Prostate gland (tissue), 2 donors: ENCODE measurements around the gene PRKAG2. TPM values are rescaled to one million over a fixed set of nuclear protein-coding genes. Genes with fewer than 3 reads are reported as not detected.

Experiments used
- DNase-seq: peaks from one replicate; pipeline ENCODE4 v3.0.0-alpha.2; 2019; ENCODE audit warnings: low spot score
- H3K27ac ChIP-seq, 2 donors: fragments of 200-600 bp; sonication (generic); 2 replicates each; pipeline ENCODE4 v1.5.1; 2017 to 2019
- H3K27me3 ChIP-seq: fragments of 200-600 bp; sonication (generic); replicated peaks from 2 replicates; pipeline ENCODE4 v1.5.1; 2019; ENCODE audit not compliant: insufficient read depth
- H3K36me3 ChIP-seq, 2 donors: fragments of 200-600 bp; sonication (generic); 1 replicate in 1 of 2; 2 replicates in 1 of 2; pipeline versions ENCODE4 v1.5.1 to v1.8.1; 2017 to 2019
- H3K4me1 ChIP-seq: fragments of 200-600 bp; sonication (generic); replicated peaks from 2 replicates; pipeline ENCODE4 v1.5.1; 2019
- H3K4me3 ChIP-seq, 2 donors: fragments of 200-600 bp; sonication (generic); 2 replicates each; pipeline ENCODE4 v1.5.1; 2017 to 2019
- H3K9me3 ChIP-seq: fragments of 200-600 bp; sonication (generic); 2 replicates; pipeline ENCODE4 v1.5.1; 2017
- POLR2A ChIP-seq: fragments of 450-650 bp; IDR thresholded peaks from one replicate; pipeline ENCODE4 v1.6.1; 2016; ENCODE audit warnings: antibody characterized with exemption, mild to moderate bottlenecking
- POLR2AphosphoS5 ChIP-seq: sonication (generic); formaldehyde crosslinking; IDR thresholded peaks from one replicate; pipeline ENCODE4 v1.6.1; 2017; ENCODE audit warnings: antibody characterized with exemption
- WGBS: methylation state at CpG from one replicate; pipeline ENCODE4 v1.1.5; 2018; 5-methylcytosine and 5-hydroxymethylcytosine counted together
- intact Hi-C: fragments of 100-400 bp; cut with DNase I; formaldehyde crosslinking; loops from one replicate; pipeline ENCODE4 v1.14.2; 2022
- total RNA-seq, 2 donors: library from RNA; depleted of rRNA; stranded (reverse); fragments of >200 nt; gene quantifications; one replicate each; pipeline ENCODE4 v1.1.0, GENCODE V29; 2016
- TF ChIP-seq, protein P1 (sequence below), 4 experiments: fragments of 200-600 bp in 2 of 4; fragments of 450-650 bp in 2 of 4; sonication (generic) in 2 of 4; IDR thresholded peaks; 1 replicate in 3 of 4; 2 replicates in 1 of 4; pipeline ENCODE4 v1.5.1; 2016 to 2019; ENCODE audit warnings: antibody characterized with exemption in 4 of 4, mild to moderate bottlenecking in 2 of 4, moderate library complexity in 2 of 4

Gene PRKAG2
- total RNA-seq: 10 to 100 TPM; 31.6 to 38.1 TPM

DNA sequence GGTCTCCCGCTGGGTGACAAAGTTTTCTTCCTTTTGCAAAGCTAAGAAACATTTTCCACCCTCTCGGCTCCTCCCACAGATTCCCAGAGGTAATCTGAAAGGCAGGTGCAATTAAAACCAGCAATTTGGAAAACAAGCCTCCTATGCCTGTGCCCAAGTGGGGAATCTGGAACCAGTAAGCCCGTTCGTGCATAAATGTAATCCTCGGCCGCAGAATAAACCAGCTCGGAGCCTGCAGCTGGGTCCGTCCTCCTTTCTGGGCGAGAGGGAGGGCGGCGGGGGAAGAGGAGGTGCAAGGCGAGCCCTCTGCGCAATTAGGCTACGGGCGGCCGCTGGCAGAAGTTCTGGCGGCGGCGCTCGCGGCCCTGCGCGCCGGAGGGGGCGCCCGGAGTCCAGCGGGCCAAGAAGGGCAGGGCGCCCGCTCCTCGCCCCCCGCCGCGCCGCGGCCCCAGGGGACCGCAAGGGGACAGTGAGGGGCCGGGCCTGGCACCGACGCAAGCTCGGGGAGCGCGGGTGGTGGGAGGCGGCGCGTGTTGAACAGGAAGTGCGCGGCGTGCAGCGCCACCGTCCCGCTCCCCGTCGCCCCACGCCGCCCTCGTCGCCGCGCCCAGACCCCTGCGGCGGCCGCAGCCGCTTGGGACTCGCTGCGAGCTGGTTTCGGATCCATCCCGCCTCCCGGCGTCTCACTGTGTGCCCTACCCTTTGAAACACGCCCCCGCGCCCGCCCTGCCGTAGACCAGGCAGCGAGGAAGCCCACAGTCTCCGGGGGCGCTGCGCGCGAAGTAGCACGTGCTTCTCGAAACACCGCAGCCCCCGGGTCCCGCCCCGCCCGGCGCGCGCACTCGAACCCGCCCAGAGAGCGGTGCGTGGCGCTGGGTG lies at the start of gene PRKAG2:
TSS of gene PRKAG2 (minus strand) at position 217 of the 879 bp plus-strand sequence. CDS start 495 bp downstream, outside the sequence.
- intact Hi-C loops: loop anchor here (5.0 to 10.0 kb wide), 3 partner anchors 55 to 252 kb away; no protein-coding TSS in a partner anchor
- H3K27ac ChIP-seq: peak within 1 kb of the TSS; percentile 99
- peak within 1 kb of the TSS; percentile 93 to 97 for H3K4me3 ChIP-seq
- peak; percentile 73 for DNase-seq
- H3K27me3 ChIP-seq: no peaks in the 10 kb centered on the region
- under 1% methylated on average over 82 of the region's 95 CpGs for WGBS
- TF ChIP-seq, protein P1, sequence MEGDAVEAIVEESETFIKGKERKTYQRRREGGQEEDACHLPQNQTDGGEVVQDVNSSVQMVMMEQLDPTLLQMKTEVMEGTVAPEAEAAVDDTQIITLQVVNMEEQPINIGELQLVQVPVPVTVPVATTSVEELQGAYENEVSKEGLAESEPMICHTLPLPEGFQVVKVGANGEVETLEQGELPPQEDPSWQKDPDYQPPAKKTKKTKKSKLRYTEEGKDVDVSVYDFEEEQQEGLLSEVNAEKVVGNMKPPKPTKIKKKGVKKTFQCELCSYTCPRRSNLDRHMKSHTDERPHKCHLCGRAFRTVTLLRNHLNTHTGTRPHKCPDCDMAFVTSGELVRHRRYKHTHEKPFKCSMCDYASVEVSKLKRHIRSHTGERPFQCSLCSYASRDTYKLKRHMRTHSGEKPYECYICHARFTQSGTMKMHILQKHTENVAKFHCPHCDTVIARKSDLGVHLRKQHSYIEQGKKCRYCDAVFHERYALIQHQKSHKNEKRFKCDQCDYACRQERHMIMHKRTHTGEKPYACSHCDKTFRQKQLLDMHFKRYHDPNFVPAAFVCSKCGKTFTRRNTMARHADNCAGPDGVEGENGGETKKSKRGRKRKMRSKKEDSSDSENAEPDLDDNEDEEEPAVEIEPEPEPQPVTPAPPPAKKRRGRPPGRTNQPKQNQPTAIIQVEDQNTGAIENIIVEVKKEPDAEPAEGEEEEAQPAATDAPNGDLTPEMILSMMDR (IDR thresholded peaks at IDR 0.05): peak in 2 of 4 experiments; percentile 2 to 43
- TF ChIP-seq POLR2AphosphoS5 (peak; percentile 5), POLR2A (peak; percentile 39)
- H3K4me1 ChIP-seq: peaks cover 10% of the 10 kb centered on the region
- H3K36me3 ChIP-seq: no peaks in the 10 kb centered on the region
- H3K9me3 ChIP-seq: no peaks in the 10 kb centered on the region

DNA sequence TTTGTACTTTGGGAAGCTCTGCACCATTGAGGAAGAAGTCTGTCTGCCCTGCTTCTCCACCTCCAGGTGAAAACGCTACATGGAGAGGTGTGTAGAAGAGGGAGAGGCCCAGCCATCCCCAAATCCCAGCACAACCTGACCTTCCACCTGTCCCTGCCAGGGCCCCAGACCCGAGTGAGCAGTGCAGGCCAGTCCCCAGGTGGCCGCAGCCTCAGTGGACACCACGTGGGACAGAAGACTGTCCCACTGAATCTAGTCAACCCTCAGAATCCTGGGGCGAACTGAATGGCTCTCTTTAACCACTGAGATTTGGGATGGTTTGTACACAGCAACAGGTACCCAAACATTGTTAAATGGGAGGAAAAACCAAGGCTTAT lies 49.4 kb upstream of the PRKAG2 start:
- Histone ChIP-seq H3K4me3 (no peak overlapping the region), H3K36me3 (no peaks in the 10 kb centered on the region), H3K27me3 (no peaks in the 10 kb centered on the region), H3K27ac (peak overlapping the region; percentile 86), H3K4me1 (peaks cover 10% of the 10 kb centered on the region), H3K9me3 (no peaks in the 10 kb centered on the region)
- DNase-seq: no peak
- 93% methylated on average over 5 of the region's 5 CpGs for WGBS
- no peak for TF ChIP-seq POLR2A
- TF ChIP-seq, protein P1 (IDR thresholded peaks at IDR 0.05): no peak
- no peak for TF ChIP-seq POLR2AphosphoS5
- intact Hi-C loops: no loop called here

DNA sequence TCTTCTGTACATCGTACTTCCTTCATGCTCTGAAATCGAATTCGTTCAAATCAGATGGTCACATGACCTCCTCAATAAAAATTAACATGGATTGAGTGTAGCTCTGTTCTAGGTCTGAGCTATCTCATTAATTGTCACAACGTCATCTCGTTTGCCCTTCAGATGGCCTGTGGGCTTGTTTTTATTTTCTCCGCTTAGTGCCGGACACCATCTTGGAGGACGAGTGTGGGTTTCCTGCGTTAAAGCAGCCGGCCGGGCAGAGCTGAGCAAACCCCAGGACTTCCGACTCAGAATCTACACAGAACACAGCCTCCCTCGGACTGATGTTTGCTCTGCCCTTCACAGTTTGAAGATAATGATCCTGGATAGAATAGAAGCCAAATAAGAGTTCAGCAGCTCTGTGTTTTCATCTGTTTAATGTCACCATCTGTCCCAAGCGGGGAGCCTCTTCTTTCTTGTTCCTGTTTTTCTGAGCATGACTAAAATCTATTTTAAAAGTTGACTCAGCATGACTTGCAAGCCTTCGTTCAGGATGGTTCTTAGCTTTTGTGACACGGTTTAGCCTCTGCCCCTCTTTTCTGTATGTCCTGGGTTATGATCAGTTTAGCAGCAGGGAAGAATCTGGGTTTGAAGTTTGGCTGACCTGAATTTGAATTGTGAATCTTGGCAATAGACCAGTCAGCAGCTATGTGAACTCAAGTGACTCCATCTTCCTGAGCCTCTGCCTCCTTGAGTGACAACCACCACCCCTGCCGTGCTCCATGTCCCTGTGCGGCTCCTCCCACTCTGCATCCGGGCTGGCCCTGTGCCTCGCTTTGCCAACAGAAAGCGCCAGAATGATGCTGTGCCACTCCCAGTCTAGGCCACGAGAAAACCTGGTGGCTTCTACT lies 48.8 kb upstream of the PRKAG2 start:
- TF ChIP-seq POLR2AphosphoS5: peak; percentile 74
- peak; percentile 21 for TF ChIP-seq POLR2A
- TF ChIP-seq, protein P1 (IDR thresholded peaks at IDR 0.05): no peak
- intact Hi-C loops: no loop called here
- peaks cover 10% of the 10 kb centered on the region for H3K4me1 ChIP-seq
- H3K27me3 ChIP-seq: no peaks in the 10 kb centered on the region
- no peaks in the 10 kb centered on the region for H3K9me3 ChIP-seq
- H3K36me3 ChIP-seq: no peaks in the 10 kb centered on the region
- H3K4me3 ChIP-seq: no peak overlapping the region
- H3K27ac ChIP-seq: peak overlapping the region; percentile 86
- 46% methylated on average over 21 of the region's 22 CpGs for WGBS
- peak; percentile 85 for DNase-seq

DNA sequence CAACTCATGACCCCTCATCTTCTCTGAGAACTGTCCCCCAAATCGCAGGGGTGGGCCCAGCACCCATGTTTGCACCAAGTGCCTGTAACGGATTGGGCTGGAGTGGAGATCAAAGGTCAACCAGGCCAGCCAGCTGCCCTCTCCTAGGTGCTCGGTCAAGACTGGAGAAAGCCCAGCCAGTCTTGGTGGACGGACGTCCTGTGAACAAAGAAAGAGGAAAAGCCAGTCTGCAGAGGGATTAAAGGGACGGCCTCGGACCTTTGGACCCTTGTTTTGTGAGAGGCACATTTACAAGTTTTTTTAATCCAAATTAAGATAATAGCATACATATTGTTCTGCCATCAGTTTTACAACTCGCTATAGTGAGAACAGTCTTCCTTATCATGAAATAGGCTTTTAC lies 47.6 kb upstream of the PRKAG2 start:
- Histone ChIP-seq H3K9me3 (no peaks in the 10 kb centered on the region), H3K27ac (peak overlapping the region; percentile 86), H3K4me3 (no peak overlapping the region), H3K27me3 (no peaks in the 10 kb centered on the region), H3K36me3 (no peaks in the 10 kb centered on the region), H3K4me1 (peaks cover 10% of the 10 kb centered on the region)
- 72% methylated on average over 8 of the region's 8 CpGs for WGBS
- no peak for DNase-seq
- TF ChIP-seq, protein P1 (IDR thresholded peaks at IDR 0.05): no peak
- no peak for TF ChIP-seq POLR2A
- no peak for TF ChIP-seq POLR2AphosphoS5
- intact Hi-C loops: no loop called here
